Measurements from ENCODE around the gene FHIP2A.

GRCh38 chr10:114773197-114773532, 48.4 kb upstream of the FHIP2A start:
- no peak for TF ChIP-seq POLR2A (IDR thresholded peaks at IDR 0.05; ENCODE audit: low read depth, low read length)
- TF ChIP-seq, protein P1, sequence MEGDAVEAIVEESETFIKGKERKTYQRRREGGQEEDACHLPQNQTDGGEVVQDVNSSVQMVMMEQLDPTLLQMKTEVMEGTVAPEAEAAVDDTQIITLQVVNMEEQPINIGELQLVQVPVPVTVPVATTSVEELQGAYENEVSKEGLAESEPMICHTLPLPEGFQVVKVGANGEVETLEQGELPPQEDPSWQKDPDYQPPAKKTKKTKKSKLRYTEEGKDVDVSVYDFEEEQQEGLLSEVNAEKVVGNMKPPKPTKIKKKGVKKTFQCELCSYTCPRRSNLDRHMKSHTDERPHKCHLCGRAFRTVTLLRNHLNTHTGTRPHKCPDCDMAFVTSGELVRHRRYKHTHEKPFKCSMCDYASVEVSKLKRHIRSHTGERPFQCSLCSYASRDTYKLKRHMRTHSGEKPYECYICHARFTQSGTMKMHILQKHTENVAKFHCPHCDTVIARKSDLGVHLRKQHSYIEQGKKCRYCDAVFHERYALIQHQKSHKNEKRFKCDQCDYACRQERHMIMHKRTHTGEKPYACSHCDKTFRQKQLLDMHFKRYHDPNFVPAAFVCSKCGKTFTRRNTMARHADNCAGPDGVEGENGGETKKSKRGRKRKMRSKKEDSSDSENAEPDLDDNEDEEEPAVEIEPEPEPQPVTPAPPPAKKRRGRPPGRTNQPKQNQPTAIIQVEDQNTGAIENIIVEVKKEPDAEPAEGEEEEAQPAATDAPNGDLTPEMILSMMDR (conservative IDR thresholded peaks at IDR 0.05; ENCODE audit: low read depth, low read length): no peak
- TF ChIP-seq CEBPB (IDR thresholded peaks at IDR 0.05; ENCODE audit: low read depth, low read length): no peak
- no peak for TF ChIP-seq MAZ (IDR thresholded peaks at IDR 0.05; ENCODE audit: borderline replicate concordance, low read depth, low read length)
- no peak for TF ChIP-seq BHLHE40 (IDR thresholded peaks at IDR 0.05; ENCODE audit: low read depth, low read length)
- no peak for TF ChIP-seq SMC3 (IDR thresholded peaks at IDR 0.05; ENCODE audit: low read depth, low read length)
- no peak for TF ChIP-seq RFX5 (IDR thresholded peaks at IDR 0.05; ENCODE audit: low read depth, low read length)
- no peak for TF ChIP-seq MAFK (IDR thresholded peaks at IDR 0.05; ENCODE audit: low read depth, low read length)
- no peak for TF ChIP-seq RAD21 (IDR thresholded peaks at IDR 0.05; ENCODE audit: low read length)

All from IMR-90 (cell line).